VCaP (cell line): Measurements from ENCODE around the gene TNRC6A.
"Not testable (repeated sequence)": the region's sequence is repeated elsewhere in the genome, so short reads cannot be mapped to it uniquely, and the experiment has no call there.

Experiments used
- H3K27ac ChIP-seq: fragments of 450-650 bp; 2 replicates; pipeline ENCODE4 v1.5.1; 2017
- CTCF ChIP-seq: fragments of 450-650 bp; conservative IDR thresholded peaks from 2 replicates; pipeline ENCODE4 v1.5.1; 2017; ENCODE audit warnings: mild to moderate bottlenecking, moderate library complexity

Gene TNRC6A

GRCh38 chr16:24737916-24738594, 8.6 kb downstream of the TNRC6A start:
- TF ChIP-seq CTCF: no peak
- H3K27ac ChIP-seq: no peak overlapping the region

DNA sequence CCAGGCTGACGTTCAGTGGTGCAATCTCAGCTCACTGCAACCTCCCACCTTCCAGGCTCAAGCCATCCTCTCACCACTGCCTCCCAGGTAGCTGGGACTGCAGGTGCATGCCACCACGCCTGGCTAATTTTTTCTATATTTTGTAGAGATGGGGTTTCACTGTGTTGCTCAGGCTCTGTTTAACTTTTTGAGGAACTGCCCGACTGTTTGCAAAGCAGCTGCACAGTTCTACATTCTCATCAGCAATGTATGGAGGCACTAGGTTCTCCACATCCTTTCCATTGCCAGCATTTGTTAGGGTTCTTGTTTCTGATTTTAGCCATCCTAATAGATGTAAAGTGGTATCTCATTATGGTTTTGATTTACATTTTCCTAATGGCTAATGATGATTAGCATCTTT, 9.4 kb downstream of the TNRC6A start:
- TF ChIP-seq CTCF: no peak
- H3K27ac ChIP-seq: no peak overlapping the region

- no peak overlapping the region for H3K27ac ChIP-seq
- TF ChIP-seq CTCF: no peak
These were observed 12.4 kb downstream of the TNRC6A start for GRCh38 chr16:24741862-24742261.

DNA sequence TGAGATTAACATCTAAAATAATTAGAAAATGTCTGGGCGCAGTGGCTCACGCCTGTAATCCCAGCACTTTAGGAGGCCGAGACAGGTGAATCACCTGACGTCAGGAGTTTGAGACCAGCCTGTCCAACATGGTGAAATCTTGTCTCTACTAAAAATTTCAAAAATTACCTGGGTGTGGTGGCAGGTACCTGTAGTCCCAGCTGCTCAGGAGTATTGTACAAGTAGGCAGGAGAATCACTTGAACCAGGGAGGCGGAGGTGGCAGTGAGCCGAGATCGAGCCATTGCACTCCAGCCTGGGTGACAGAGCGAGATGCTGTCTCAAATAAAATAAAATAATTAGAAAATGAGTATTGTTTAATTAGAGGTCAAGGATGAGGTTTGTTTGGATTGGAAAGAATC, 13.2 kb downstream of the TNRC6A start:
- not testable (repeated sequence) for H3K27ac ChIP-seq

DNA sequence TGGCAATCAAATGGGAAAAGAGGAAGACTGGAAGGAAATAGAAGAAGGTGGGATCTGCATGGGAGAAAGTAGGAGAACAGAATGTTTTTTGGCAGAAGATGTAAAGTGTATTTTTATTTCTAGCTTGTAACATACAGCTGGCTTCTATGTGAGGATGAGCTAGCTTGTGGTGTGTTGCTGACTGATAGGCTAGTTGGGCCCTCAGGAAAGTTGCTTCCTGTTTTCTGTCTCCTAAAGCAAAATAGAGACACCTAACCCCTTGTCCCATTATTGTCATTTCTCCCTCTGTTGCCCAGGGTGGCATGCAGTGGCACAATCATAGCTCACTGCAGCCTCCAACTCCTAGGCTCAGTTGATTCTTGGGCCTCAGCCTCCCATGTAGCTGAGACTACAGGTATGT, 15.9 kb downstream of the TNRC6A start:
- TF ChIP-seq CTCF: no peak
- no peak overlapping the region for H3K27ac ChIP-seq

DNA sequence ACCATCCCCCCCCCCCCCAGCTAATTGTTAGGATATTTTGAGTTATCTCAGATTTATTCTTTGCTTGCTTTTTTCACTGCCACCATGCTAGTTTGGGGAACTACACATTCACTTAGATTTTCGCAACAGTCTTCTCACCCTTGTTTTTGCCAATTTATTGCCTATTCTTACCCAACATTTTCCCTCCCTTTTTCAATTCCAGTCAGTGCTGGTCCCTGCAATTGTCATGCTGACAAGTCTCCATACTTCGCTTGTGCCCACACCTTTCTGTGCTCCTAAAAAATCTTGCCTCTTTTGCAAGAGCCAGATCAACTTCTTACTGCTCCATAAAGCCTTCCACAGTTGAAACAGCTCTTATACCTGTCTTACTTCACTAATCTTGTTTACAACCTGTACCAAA, 16.3 kb downstream of the TNRC6A start:
- no peak for TF ChIP-seq CTCF
- H3K27ac ChIP-seq: no peak overlapping the region

GRCh38 chr16:24747441-24747840, 18.0 kb downstream of the TNRC6A start:
- H3K27ac ChIP-seq: no peak overlapping the region
- TF ChIP-seq CTCF: no peak

DNA sequence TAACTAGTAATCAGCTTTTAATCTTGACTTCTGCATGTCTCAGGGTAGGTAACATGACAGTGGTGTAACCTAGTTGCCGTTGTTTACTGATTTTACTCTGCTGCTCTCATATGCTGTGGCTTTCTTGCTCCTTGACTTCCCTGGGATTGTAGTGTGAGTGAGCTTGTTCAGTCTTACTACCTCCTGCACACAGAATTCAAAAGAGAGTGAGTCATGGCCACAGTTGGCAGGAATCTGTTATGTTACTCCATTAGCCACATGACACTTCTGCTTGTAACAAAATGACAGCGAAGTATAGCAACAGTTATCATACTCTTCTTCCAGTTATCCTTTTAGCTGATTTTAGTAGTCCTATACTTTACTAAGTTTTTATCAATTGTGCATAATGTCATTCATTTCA, 18.8 kb downstream of the TNRC6A start:
- no peak overlapping the region for H3K27ac ChIP-seq
- TF ChIP-seq CTCF: no peak
